Mesothelial cell of epicardium (in vitro differentiated cells): ENCODE data around the gene ZYG11A. TPM values are rescaled to one million over a fixed set of nuclear protein-coding genes. Genes with fewer than 3 reads are reported as not detected.

Source experiments
- DNase-seq, 2 experiments: peaks; one replicate each; pipeline ENCODE4 v3.0.0; 2021; ENCODE audit warnings: low spot score in 2 of 2; ENCODE audit not compliant: unreplicated experiment in 2 of 2
- H3K27ac Mint-ChIP-seq: 2 replicates; pipeline ENCODE4 v1.8.0; 2021; ENCODE audit warnings: mixed read lengths
- H3K27me3 Mint-ChIP-seq: 2 replicates; pipeline ENCODE4 v1.8.0; 2021; ENCODE audit warnings: low read depth, mixed read lengths
- H3K36me3 Mint-ChIP-seq: 2 replicates; pipeline ENCODE4 v1.8.0; 2021; ENCODE audit warnings: mixed read lengths
- H3K4me1 Mint-ChIP-seq: 2 replicates; pipeline ENCODE4 v1.8.0; 2021; ENCODE audit warnings: mixed read lengths
- H3K4me3 Mint-ChIP-seq: 2 replicates; pipeline ENCODE4 v1.8.0; 2021; ENCODE audit warnings: mild to moderate bottlenecking, moderate library complexity, mixed read lengths
- H3K9me3 Mint-ChIP-seq: 2 replicates; pipeline ENCODE4 v1.8.0; 2021; ENCODE audit warnings: mixed read lengths
- microRNA-seq: library from miRNA; unstranded; fragments of <30 nt; microRNA quantifications from one replicate; pipeline ENCODE4 v1.2.0, GENCODE V29; 2021; ENCODE audit warnings: inconsistent platforms, mixed read lengths
- total RNA-seq: library from RNA; stranded (reverse); gene quantifications from 3 replicates; pipeline ENCODE4 v1.2.1, GENCODE V29; 2021
- TF ChIP-seq, protein P1 (sequence below): fragments of 200-600 bp; sonication (generic); IDR thresholded peaks from one replicate; pipeline ENCODE4 v1.5.0; 2021; ENCODE audit warnings: antibody characterized with exemption; ENCODE audit not compliant: unreplicated experiment

The ZYG11A gene
- total RNA-seq, 1 donor from 2014 or later, result not detected

DNA sequence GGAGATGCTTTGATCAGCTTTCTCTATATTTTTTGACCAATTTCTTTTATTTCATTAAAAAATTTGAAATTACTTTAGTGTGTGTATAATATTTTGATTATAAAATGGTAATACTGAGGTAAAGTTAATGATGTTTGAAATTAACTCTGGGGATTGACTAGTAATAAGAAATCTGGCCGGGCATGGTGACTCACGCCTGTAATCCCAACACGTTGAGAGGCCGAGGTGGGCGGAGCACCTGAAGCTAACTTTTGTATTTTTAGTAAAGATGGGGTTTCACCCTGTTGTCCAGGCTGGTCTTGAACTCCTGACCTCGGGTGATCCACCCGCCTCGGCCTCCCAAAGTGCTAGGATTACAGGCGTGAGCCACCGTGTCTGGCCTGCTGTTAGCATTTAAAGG lies 102.0 kb downstream of the ZYG11A start:
- peaks cover 5% of the 10 kb centered on the region for H3K36me3 Mint-ChIP-seq
- H3K27me3 Mint-ChIP-seq, result no peaks in the 10 kb centered on the region
- TF ChIP-seq, protein P1, sequence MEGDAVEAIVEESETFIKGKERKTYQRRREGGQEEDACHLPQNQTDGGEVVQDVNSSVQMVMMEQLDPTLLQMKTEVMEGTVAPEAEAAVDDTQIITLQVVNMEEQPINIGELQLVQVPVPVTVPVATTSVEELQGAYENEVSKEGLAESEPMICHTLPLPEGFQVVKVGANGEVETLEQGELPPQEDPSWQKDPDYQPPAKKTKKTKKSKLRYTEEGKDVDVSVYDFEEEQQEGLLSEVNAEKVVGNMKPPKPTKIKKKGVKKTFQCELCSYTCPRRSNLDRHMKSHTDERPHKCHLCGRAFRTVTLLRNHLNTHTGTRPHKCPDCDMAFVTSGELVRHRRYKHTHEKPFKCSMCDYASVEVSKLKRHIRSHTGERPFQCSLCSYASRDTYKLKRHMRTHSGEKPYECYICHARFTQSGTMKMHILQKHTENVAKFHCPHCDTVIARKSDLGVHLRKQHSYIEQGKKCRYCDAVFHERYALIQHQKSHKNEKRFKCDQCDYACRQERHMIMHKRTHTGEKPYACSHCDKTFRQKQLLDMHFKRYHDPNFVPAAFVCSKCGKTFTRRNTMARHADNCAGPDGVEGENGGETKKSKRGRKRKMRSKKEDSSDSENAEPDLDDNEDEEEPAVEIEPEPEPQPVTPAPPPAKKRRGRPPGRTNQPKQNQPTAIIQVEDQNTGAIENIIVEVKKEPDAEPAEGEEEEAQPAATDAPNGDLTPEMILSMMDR, result no peak
- H3K27ac Mint-ChIP-seq, result peak overlapping the region; percentile 48
- DNase-seq, result no peak
- no peak overlapping the region for H3K4me3 Mint-ChIP-seq
- H3K9me3 Mint-ChIP-seq, result peaks cover 3% of the 10 kb centered on the region
- H3K4me1 Mint-ChIP-seq, result peaks cover 7% of the 10 kb centered on the region

Small RNA genes within 50 kb of the gene (microRNA-seq; reads per million reads assigned to microRNA genes)
- gene MIR1273F (not detected), gene MIR1273G (not detected), gene MIR5095 (not detected)

Other genes with a start within 250 kb of the ZYG11A start
- gene GPX7, start 240.4 kb upstream of the ZYG11A start, total RNA-seq, result 57.7 to 62.6 TPM (median 61.8 TPM) in 3 replicates
- 0.99 to 1.4 TPM (median 1.4 TPM) in 3 replicates for gene SHISAL2A, start 209.6 kb upstream of the ZYG11A start, total RNA-seq
- 21.5 to 23.5 TPM (median 21.7 TPM) in 3 replicates for gene COA7, start 144.4 kb upstream of the ZYG11A start, total RNA-seq
- gene ZYG11B, start 116.3 kb upstream of the ZYG11A start, total RNA-seq, result 31.9 to 32.5 TPM (median 32.5 TPM) in 3 replicates
- 176 to 180 TPM (median 178 TPM) in 3 replicates for gene ECHDC2, start 79.0 kb downstream of the ZYG11A start, total RNA-seq
- gene SCP2, start 84.5 kb downstream of the ZYG11A start, total RNA-seq, result 55.8 to 58.9 TPM (median 56.5 TPM) in 3 replicates
- gene PODN, start 219.5 kb downstream of the ZYG11A start, total RNA-seq, result 4.5 to 4.6 TPM (median 4.6 TPM) in 3 replicates